MM.1S (cell line): ENCODE data around the gene TSPEAR.

Experiments used
- EZH2phosphoT487 ChIP-seq: fragments of 300-600 bp; sonication (generic); IDR thresholded peaks from 2 replicates; pipeline ENCODE4 v1.6.1; 2018; ENCODE audit warnings: antibody characterized with exemption, low read length
- TF ChIP-seq, protein P1 (sequence below): fragments of 300-600 bp; sonication (generic); IDR thresholded peaks from 2 replicates; pipeline ENCODE4 v1.5.1; 2016; ENCODE audit warnings: antibody characterized with exemption, low read length, mixed read lengths

DNA sequence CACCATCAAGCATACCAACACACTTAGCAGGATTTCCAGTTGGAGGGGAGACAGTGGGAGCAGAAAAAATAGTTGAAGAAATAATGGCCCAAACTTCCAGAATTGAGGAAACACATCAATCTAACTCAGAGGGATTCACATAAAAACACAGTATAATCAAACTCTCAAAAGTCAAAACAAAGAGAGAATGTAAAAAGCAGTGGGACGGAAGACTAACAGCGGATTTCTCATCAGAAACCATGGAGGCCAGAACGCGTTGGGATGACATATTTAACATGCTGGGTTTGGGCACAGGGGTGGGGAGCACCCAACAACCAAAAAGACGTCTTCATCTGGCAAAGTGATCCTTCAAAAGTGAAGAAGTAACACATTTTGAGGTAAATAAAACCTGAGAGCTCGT, 91.5 kb downstream of the TSPEAR start:
- TF ChIP-seq, protein P1, sequence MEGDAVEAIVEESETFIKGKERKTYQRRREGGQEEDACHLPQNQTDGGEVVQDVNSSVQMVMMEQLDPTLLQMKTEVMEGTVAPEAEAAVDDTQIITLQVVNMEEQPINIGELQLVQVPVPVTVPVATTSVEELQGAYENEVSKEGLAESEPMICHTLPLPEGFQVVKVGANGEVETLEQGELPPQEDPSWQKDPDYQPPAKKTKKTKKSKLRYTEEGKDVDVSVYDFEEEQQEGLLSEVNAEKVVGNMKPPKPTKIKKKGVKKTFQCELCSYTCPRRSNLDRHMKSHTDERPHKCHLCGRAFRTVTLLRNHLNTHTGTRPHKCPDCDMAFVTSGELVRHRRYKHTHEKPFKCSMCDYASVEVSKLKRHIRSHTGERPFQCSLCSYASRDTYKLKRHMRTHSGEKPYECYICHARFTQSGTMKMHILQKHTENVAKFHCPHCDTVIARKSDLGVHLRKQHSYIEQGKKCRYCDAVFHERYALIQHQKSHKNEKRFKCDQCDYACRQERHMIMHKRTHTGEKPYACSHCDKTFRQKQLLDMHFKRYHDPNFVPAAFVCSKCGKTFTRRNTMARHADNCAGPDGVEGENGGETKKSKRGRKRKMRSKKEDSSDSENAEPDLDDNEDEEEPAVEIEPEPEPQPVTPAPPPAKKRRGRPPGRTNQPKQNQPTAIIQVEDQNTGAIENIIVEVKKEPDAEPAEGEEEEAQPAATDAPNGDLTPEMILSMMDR, result no peak
- no peak for TF ChIP-seq EZH2phosphoT487
